ENCODE measurements around the gene CCDC27.
"Not testable (repeated sequence)": the region's sequence is repeated elsewhere in the genome, so short reads cannot be mapped to it uniquely, and the experiment has no call there.

Gene CCDC27

GRCh38 chr1:3738943-3739342, 13.3 kb upstream of the CCDC27 start:
- no peak for DNase-seq

DNA sequence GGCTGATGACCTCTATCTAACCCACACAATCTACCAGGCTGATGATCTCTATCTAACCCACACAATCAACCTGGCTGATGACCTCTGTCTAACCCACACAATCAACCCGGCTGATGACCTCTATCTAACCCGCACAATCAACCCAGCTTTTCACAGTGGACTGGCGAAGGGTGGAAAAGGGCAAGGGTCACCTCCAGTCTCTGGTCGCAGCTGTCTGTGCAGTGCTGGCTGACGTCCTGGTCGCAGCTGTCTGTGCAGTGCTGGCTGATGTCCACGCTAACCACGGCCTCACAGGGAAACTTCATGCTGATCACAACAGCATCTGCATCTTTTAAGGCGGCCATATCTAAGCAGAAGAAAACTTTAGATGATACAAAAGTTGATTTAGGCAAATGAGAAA, 12.2 kb upstream of the CCDC27 start:
- DNase-seq: no peak

- DNase-seq: no peak
Measured at GRCh38 chr1:3740752-3741151, 11.5 kb upstream of the CCDC27 start.

DNA sequence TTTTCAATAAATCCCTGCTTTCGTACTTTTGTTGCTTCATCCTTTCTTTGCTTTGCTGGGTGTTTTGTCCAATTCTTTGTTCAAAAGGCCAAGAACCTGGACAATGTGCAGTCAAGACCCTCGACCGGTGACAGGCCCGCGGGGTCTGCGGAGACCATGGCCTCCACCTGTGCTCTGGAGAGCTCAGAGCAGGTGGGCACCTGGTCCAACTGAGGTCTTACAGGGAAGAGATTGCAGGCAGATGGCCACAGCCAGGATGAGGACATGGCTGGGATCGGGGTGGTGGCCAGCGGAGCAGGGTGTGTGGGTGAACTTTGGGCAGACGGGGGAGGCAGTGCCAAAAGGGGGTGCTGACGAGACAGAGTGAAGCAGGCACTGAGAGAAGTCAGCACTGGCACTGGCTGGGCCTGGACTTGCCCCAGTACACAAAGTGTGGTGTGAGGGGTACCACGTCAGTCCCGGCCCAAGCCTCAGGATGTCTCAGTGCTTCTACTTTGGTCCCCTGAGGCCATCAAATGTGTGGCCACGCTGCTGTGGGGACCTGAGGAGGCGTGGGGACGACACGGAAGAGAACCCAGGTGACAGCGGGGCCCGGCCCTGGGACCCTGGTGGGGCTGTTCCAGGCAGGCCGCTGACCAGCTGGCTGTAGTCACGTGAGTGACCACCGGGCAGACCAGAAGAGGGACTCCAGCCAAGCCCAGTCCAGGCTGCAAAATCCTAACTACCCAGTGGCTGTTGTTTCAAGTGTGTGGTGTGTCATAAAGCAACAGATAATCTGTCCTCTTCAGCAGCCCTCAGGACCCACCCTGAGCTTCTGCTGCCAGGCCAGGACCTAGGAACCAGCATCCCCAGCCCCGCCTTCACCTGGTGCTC, 10.4 kb upstream of the CCDC27 start:
- no peak for DNase-seq

- no peak for DNase-seq
Measured at GRCh38 chr1:3742439-3743298, 9.6 kb upstream of the CCDC27 start.

DNA sequence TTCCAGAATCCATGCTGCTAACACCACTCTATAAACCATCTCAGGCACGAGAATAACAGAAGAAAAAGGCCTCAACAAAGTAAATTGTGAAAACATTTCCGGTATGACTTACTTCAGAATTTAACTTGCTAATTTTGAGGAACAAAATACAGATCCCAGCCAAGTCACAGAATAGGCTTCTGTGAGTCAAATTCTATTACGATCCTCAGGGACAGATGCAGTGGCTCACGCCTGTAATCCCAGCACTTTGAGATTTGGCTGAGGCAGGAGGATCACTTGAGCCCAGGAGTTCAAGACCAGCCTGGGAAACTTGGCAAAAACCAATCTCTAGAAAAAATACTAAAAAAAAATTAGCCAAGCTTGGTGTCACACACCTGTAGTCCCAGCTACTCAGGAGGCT, 8.8 kb upstream of the CCDC27 start:
- DNase-seq: no peak

- no peak for DNase-seq
Measured at GRCh38 chr1:3743826-3744225, 8.4 kb upstream of the CCDC27 start.

GRCh38 chr1:3744646-3745045, 7.6 kb upstream of the CCDC27 start:
- DNase-seq: no peak

GRCh38 chr1:3745071-3745470, 7.2 kb upstream of the CCDC27 start:
- DNase-seq: no peak

DNA sequence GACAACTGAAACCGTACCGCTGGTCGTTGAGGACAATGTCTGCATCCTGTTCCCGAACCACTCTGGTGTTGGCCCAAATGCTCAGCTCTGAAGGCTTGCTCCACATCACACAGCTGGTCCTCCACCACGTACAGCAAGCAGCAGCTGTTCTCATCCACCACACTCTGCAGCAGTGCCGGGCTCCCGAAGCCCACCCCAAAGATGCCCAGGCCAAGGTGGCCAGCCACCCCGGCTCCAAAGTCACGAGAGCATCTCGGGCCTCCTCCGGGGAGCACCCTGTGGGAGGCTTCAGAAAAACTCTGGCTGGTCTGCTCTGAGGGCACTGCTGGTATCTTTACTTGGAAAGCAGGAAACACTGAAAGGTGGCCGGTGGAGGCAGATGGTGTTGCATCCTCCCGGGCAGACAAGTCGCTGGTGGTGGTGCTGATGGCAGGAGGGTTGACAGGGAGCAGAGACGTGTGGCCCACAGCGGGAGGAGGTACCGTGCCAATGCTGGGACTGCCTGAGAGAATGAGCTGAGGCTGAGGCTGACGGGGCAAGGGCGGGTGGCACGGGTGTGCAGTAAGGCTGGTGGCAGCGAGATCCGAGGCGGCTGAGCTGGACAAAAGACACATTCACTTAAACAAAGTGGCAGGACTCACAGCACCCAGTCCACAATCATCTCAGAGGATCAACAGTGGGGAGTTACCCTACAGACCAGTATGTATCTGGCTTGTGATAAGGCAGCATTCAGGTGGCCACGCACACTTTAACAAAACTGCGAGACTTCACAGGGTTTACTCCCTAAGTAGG, 6.5 kb upstream of the CCDC27 start:
- no peak for DNase-seq

GRCh38 chr1:3746389-3746829, 5.8 kb upstream of the CCDC27 start:
- no peak for DNase-seq

- DNase-seq: peak; percentile 92
Measured at GRCh38 chr1:3746830-3747521, 5.3 kb upstream of the CCDC27 start.

- no peak for DNase-seq
Measured at GRCh38 chr1:3747522-3747848, 4.8 kb upstream of the CCDC27 start.

DNA sequence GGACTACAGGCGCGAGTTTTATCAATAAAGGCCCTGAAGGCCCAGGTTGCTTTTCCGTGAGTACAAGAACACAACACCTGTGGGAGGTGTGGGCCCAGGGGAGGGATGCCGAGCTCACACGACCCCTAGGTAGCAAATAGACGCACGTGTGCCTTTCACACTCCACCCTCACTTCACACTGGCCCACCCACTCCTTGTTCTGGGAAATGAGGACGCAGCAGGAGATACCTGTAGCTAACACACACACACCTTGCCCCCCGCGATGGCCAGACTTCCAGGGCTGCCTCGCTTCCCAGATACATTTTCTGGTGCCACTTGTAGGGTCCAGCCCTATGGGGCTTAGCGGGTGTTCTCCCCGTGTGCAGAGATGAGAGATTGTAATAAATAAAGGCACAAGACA, 4.3 kb upstream of the CCDC27 start:
- DNase-seq: no peak

DNA sequence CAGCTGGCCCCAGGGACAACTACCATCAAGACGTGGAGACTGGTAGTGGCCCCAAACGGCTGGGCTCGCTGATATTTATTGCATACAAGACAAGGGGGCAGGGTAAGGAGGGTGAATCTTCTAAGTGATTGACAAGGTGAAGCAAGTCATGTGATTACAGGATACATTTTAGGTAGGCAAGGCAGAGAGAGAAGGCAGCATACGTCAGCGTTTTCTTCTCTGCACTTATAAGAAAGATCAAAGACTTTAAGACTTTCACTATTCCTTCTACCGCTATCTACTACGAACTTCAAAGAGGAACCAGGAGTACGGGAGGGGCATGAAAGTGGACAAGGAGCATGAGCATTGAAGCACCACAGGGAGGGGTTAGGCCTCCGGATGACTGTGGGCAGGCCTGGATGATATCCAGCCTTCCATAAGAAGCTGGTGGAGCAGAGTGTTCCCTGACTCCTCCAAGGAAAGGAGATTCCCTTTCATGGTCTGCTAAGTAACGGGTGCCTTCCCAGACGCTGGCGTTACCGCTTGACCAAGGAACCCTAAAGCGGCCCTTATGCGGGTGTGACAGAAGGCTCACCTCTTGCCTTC, 3.8 kb upstream of the CCDC27 start:
- not testable (repeated sequence) for DNase-seq

- DNase-seq: no peak
Measured at GRCh38 chr1:3749512-3749911, 2.7 kb upstream of the CCDC27 start.

DNA sequence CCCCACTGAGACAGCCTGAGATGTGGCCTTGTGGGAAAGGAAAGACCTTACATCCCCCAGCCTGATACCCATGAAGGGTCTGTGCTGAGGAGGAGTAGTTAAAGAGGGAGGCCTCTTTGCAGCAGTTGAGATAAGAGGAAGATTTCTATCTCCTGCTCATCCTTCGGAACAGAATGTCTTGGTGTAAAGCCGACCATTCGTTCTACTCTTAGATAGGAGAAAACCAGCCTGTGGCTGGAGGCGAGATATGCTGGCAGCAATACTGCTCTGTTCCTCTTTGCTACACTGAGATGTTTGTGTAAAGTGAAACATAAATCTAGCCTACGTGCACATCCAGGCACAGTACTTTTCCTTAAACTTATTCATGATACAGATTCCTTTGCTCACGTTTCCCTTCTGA, 1.5 kb upstream of the CCDC27 start:
- DNase-seq: no peak

- DNase-seq: no peak
Measured at GRCh38 chr1:3753656-3754454, 1.6 kb downstream of the CCDC27 start.

- no peak for DNase-seq
Measured at GRCh38 chr1:3756394-3756793, 4.1 kb downstream of the CCDC27 start.

- no peak for DNase-seq
Measured at GRCh38 chr1:3759164-3759563, 6.9 kb downstream of the CCDC27 start.

- no peak for DNase-seq
Measured at GRCh38 chr1:3759796-3760195, 7.5 kb downstream of the CCDC27 start.

Measured in activated CD4-positive, alpha-beta T cell treated with anti-CD3 and anti-CD28 coated beads, Interleukin-10, Interleukin-2, amounts not matched to agents 100 ng/mL and 50 ng/mL, durations not matched to agents 16 hours and 8 hours (primary cell).